Raji (cell line): ENCODE measurements around the gene RNGTT.

ENCODE experiments used
- POLR2A ChIP-seq: IDR thresholded peaks from 2 replicates; pipeline ENCODE4 v1.6.1; 2011; ENCODE audit warnings: low read depth, low read length, control low read depth; ENCODE audit not compliant: insufficient read depth

Gene RNGTT

GRCh38 chr6:88734544-88734943 lies 228.9 kb downstream of the RNGTT start:
- no peak for TF ChIP-seq POLR2A

GRCh38 chr6:88730611-88731011 lies 232.8 kb downstream of the RNGTT start:
- no peak for TF ChIP-seq POLR2A

- TF ChIP-seq POLR2A: no peak
Measured at GRCh38 chr6:88728756-88729155, 234.7 kb downstream of the RNGTT start.

GRCh38 chr6:88725111-88725975 lies 238.1 kb downstream of the RNGTT start:
- TF ChIP-seq POLR2A: no peak

DNA sequence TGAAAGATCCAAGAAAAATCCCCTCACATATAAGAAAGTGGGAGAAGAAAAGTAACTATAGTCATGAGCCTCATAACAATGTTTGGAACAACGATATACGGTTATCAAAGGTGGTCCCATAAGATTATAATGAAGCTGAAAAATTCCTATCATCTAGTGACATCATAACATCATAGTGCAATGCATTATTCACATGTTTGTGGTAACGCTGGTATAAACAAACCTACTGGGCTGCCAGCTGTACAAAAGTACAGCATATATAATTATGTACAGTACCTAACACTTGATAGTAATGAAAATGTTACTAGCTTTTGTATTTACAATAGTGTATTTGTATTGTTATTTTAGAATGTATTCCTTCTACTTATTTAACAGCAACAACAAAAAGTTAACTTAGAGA lies 240.7 kb downstream of the RNGTT start:
- TF ChIP-seq POLR2A: no peak

GRCh38 chr6:88712243-88712936 lies 251.0 kb downstream of the RNGTT start:
- no peak for TF ChIP-seq POLR2A

GRCh38 chr6:88709819-88710246 lies 253.6 kb downstream of the RNGTT start:
- TF ChIP-seq POLR2A: no peak

GRCh38 chr6:88708197-88708744 lies 255.1 kb downstream of the RNGTT start:
- no peak for TF ChIP-seq POLR2A

DNA sequence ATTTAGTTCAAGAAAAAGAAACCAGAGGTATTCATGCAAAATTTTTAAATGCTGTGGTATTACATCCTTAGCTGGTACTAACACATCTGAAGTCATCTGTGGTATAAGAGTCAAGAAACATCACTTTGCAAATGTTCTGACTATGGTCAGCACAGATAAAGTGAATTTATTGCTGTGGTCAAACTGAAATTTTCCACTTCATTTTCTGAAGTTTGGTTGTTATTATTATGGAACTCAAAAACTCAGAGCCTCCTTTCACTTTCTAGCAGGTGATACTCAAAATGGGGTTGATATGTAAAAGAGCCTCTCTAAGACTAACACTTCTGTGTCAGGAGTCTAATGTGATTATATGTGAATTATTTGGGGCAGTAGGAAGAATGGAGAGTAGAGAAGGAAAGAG lies 257.8 kb downstream of the RNGTT start:
- TF ChIP-seq POLR2A: no peak

GRCh38 chr6:88704980-88705379 lies 258.4 kb downstream of the RNGTT start:
- TF ChIP-seq POLR2A: no peak

- no peak for TF ChIP-seq POLR2A
Measured at GRCh38 chr6:88702956-88703556, 260.4 kb downstream of the RNGTT start.

- no peak for TF ChIP-seq POLR2A
Measured at GRCh38 chr6:88698661-88699060, 264.8 kb downstream of the RNGTT start.

DNA sequence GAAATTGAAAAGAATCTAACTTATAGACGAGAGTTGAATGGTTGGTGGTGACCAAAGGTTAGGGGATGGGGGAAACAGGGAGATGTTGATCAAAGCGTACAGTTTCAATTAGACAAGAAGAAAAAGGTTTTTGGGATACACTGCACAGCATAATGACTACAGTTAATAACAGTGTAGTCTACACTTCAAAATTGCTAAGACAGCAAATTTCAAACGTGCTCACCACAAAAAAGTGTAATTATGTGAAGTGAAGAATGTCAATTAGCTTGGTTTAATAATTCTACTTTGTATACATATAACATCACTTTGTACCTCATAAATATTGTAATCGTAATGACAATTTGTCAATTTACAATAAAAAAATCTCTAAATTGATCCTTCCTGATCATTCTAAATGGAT lies 267.5 kb downstream of the RNGTT start:
- TF ChIP-seq POLR2A: no peak

DNA sequence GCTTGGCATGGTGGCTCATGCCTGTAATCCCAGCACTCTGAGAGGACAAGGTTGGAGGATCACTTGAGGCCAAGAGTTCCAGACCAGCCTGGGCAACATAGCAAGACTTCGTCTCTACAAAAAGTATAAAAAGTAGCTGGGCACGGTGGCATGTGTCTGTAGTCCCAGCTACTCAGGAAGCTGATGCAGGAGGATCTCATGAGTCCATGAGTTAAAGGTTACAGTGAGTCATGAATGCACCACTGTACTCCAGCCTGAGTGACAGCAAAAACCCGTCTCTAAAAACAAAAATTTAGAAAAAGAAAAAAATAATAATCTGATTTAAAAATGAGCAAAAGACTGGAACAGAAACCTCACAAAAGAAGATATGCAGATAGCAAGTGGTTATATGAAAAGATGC lies 279.7 kb downstream of the RNGTT start:
- no peak for TF ChIP-seq POLR2A

GRCh38 chr6:88680654-88681053 lies 282.8 kb downstream of the RNGTT start:
- TF ChIP-seq POLR2A: no peak

- no peak for TF ChIP-seq POLR2A
Measured at GRCh38 chr6:88679841-88680240, 283.6 kb downstream of the RNGTT start.
